ENCODE results near the gene GTF2A1.

DNA sequence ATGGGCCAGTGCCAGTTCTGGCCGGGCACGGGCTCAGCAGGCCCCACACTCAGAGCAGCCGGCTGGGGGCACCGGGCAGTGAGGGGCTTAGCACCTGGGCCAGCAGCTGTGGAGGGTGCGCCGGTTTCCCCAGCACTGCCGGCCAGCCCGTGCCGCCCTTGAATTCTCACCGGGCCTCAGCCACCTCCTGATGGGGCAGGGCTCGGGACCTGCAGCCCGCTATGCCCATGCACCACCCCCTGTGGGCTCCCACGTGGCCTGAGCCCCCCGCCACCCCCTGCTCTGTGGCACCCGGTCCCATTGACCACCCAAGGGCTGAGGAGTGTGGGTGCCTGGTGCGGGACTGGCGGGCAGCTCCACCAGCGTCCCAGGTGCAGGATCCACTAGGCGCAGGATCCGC, 15.4 kb upstream of the GTF2A1 start:
- TF ChIP-seq, protein P1, sequence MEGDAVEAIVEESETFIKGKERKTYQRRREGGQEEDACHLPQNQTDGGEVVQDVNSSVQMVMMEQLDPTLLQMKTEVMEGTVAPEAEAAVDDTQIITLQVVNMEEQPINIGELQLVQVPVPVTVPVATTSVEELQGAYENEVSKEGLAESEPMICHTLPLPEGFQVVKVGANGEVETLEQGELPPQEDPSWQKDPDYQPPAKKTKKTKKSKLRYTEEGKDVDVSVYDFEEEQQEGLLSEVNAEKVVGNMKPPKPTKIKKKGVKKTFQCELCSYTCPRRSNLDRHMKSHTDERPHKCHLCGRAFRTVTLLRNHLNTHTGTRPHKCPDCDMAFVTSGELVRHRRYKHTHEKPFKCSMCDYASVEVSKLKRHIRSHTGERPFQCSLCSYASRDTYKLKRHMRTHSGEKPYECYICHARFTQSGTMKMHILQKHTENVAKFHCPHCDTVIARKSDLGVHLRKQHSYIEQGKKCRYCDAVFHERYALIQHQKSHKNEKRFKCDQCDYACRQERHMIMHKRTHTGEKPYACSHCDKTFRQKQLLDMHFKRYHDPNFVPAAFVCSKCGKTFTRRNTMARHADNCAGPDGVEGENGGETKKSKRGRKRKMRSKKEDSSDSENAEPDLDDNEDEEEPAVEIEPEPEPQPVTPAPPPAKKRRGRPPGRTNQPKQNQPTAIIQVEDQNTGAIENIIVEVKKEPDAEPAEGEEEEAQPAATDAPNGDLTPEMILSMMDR (conservative IDR thresholded peaks at IDR 0.05; ENCODE audit: low read length), result no peak
- TF ChIP-seq EZH2phosphoT487 (IDR thresholded peaks at IDR 0.05; ENCODE audit: borderline replicate concordance, low read depth, low read length), result no peak
